ENCODE data around the gene SIRT6. TPM values are rescaled to one million over a fixed set of nuclear protein-coding genes. Genes with fewer than 3 reads are reported as not detected.
A peak's percentile ranks its signal among the peaks of the same experiment; 100 is the strongest.
"Not testable (repeated sequence)": the region's sequence is repeated elsewhere in the genome, so short reads cannot be mapped to it uniquely, and the experiment has no call there.

Gene SIRT6
- total RNA-seq, 2 donors from 2014 or later = 83.9 to 120 TPM

DNA sequence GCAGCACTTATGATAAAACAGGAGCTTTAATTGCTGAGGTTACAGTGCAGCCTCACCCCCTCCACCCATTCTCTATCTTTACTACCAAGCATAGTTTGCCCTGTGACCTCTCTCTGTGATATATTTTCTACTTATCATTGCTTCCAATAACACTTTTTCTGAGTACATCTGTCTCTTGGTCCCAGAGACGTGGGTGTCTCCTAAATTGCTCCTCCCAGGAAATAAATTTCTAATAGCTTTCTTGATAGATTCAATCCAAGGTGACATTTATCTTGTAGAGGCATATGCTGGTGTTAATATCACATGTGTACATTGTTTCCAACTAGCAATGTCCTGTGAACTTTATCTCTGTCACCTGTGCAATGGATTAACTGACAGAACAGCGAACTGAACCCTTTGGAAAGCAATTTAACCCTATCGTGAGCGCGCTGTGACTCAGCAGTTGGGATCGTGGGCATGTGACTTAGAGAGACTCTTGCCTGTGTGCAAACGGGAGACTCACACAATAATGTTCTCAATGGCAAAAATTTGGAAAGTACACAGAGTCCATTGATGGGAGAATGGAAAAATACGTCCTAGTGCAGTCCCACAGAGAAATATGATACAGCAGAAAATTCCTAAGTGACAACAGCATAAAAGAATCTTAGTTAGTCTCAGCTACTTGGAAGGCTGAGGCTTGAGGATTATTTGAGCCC, 51.5 kb downstream of the SIRT6 start:
- DNase-seq = no peak
- intact Hi-C loops (cut with DNase I) = loop anchor here (10.0 kb wide), 1 partner anchor 146 kb away; the partner anchor contains the start of gene EEF2

GRCh38 chr19:4129050-4129449, 53.3 kb downstream of the SIRT6 start:
- H3K27me3 ChIP-seq; H3K4me3 ChIP-seq; DNase-seq; H3K36me3 ChIP-seq; H3K9me3 ChIP-seq; H3K9ac ChIP-seq (ENCODE audit: low read depth in 2 of 2, low read length in 2 of 2); intact Hi-C loops (cut with DNase I); H3K4me1 ChIP-seq: not testable (repeated sequence)
- H3K27ac ChIP-seq = peak overlapping the region; percentile 82

More for the DNA sequence above, 51.5 kb downstream of the SIRT6 start:
- no peaks in the 10 kb centered on the region for H3K27me3 ChIP-seq
- peak overlapping the region; percentile 82 for H3K27ac ChIP-seq
- H3K9me3 ChIP-seq = no peaks in the 10 kb centered on the region
- no peaks in the 10 kb centered on the region for H3K36me3 ChIP-seq
- H3K4me1 ChIP-seq = peaks cover 3% of the 10 kb centered on the region
- TF ChIP-seq CTCF (IDR thresholded peaks at IDR 0.05) = no peak
- H3K4me3 ChIP-seq = no peak overlapping the region
- H3K9ac ChIP-seq (ENCODE audit: low read depth in 2 of 2, low read length in 2 of 2) = peak overlapping the region in 1 of 2 donors; percentile 57

GRCh38 chr19:4127322-4127721, 55.0 kb downstream of the SIRT6 start:
- intact Hi-C loops (cut with DNase I); H3K9me3 ChIP-seq; H3K4me3 ChIP-seq; DNase-seq; H3K36me3 ChIP-seq; H3K4me1 ChIP-seq; H3K27me3 ChIP-seq: not testable (repeated sequence)
- H3K9ac ChIP-seq (ENCODE audit: low read depth in 2 of 2, low read length in 2 of 2) = peak overlapping the region in 1 of 2 donors; percentile 40
- H3K27ac ChIP-seq = peak overlapping the region; percentile 60

DNA sequence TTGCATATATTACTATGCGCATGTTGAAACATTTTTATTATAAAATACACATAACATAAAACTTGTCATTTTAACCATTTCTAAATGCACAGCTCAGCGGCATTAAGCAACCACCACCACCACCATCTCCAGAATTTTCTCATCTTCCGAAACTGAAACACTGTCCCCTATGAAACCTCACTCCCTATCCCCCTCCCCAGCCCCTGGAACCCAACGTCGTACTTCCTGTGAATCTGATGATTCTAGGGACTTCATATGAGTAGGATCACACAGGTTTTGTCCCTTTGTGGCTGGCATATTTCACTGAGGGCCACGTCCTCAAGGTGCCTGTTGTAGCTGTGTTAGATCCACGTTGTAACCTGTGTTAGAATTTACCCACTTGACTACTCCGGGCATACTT, 57.7 kb downstream of the SIRT6 start:
- no peak for DNase-seq
- H3K27ac ChIP-seq = no peak overlapping the region
- H3K9me3 ChIP-seq = no peaks in the 10 kb centered on the region
- intact Hi-C loops (cut with DNase I) = no loop called here
- H3K4me3 ChIP-seq = no peak overlapping the region
- no peak for TF ChIP-seq CTCF (IDR thresholded peaks at IDR 0.05)
- peaks cover 4% of the 10 kb centered on the region for H3K4me1 ChIP-seq
- peak overlapping the region in 1 of 2 donors; percentile 89 for H3K9ac ChIP-seq (ENCODE audit: low read depth in 2 of 2, low read length in 2 of 2)
- H3K27me3 ChIP-seq = no peaks in the 10 kb centered on the region
- no peaks in the 10 kb centered on the region for H3K36me3 ChIP-seq

Other genes with a start within 250 kb of the SIRT6 start
- gene NMRK2, start 249.5 kb downstream of the SIRT6 start, total RNA-seq = under 1 TPM in 1 of 2 donors, not detected in 1; 0.27 TPM
- 10 to 100 TPM; 53.7 to 74.3 TPM for gene DAPK3, start 211.5 kb downstream of the SIRT6 start, total RNA-seq
- gene EEF2, start 197.1 kb downstream of the SIRT6 start, total RNA-seq = 1,000 to 10,000 TPM; 2,109 to 2,241 TPM
- gene PIAS4, start 174.8 kb downstream of the SIRT6 start, total RNA-seq = 10 to 100 TPM; 29.9 to 31.5 TPM
- gene ZBTB7A, start 115.7 kb downstream of the SIRT6 start, total RNA-seq = 100 to 1,000 TPM; 110 to 123 TPM
- gene MAP2K2, start 58.4 kb downstream of the SIRT6 start, total RNA-seq = 100 to 1,000 TPM; 211 to 260 TPM
- 1 to 10 TPM; 1.1 to 9.9 TPM for gene CREB3L3, start 28.9 kb downstream of the SIRT6 start, total RNA-seq
- 1 to 10 TPM in 1 of 2 donors, under 1 TPM in 1; 0.35 to 1.8 TPM for gene ANKRD24, start 126 bp upstream of the SIRT6 start, total RNA-seq
- 1 to 10 TPM in 1 of 2 donors, under 1 TPM in 1; 0.56 to 1.6 TPM for gene EBI3, start 47.0 kb upstream of the SIRT6 start, total RNA-seq
- 10 to 100 TPM; 15.8 to 25.8 TPM for gene YJU2, start 64.5 kb upstream of the SIRT6 start, total RNA-seq
- 10 to 100 TPM; 16.8 to 19.3 TPM for gene SHD, start 96.7 kb upstream of the SIRT6 start, total RNA-seq
- under 1 TPM in 1 of 2 donors, not detected in 1; 0.74 TPM for gene TMIGD2, start 119.8 kb upstream of the SIRT6 start, total RNA-seq
- 1 to 10 TPM in 1 of 2 donors, under 1 TPM in 1; 0.98 to 2.4 TPM for gene FSD1, start 122.0 kb upstream of the SIRT6 start, total RNA-seq
- gene STAP2, start 156.3 kb upstream of the SIRT6 start, total RNA-seq = 100 to 1,000 TPM; 197 to 218 TPM
- gene MPND, start 161.0 kb upstream of the SIRT6 start, total RNA-seq = 10 to 100 TPM; 38.0 to 63.2 TPM
- 10 to 100 TPM; 54.0 to 66.6 TPM for gene SH3GL1, start 218.0 kb upstream of the SIRT6 start, total RNA-seq
- gene CHAF1A, start 220.1 kb upstream of the SIRT6 start, total RNA-seq = 10 to 100 TPM; 15.6 to 53.2 TPM

Data from colonic mucosa (tissue), 4 donors.